ENCODE data around the gene B3GNT8.

The B3GNT8 gene

GRCh38 chr19:41424335-41425173 lies 2.6 kb downstream of the B3GNT8 start:
- Histone ChIP-seq H3K36me3 (ENCODE audit: control insufficient read depth, insufficient read depth, low read length) (peaks cover 42% of the 10 kb centered on the region), H3K9ac (ENCODE audit: low read length) (no peak overlapping the region), H3K4me1 (ENCODE audit: control insufficient read depth, insufficient read depth, low read length) (peaks cover 18% of the 10 kb centered on the region), H3K9me3 (ENCODE audit: control insufficient read depth, insufficient read depth, low read depth, low read length) (no peaks in the 10 kb centered on the region), H3K27ac (ENCODE audit: low read depth, low read length) (no peak overlapping the region), H3K27me3 (ENCODE audit: control insufficient read depth, insufficient read depth, low read length) (no peaks in the 10 kb centered on the region), H3K4me3 (ENCODE audit: low read depth, low read length) (no peak overlapping the region)

- Histone ChIP-seq H3K4me1 (ENCODE audit: control insufficient read depth, insufficient read depth, low read length) (peaks cover 11% of the 10 kb centered on the region), H3K9me3 (ENCODE audit: control insufficient read depth, insufficient read depth, low read depth, low read length) (no peaks in the 10 kb centered on the region), H3K9ac (ENCODE audit: low read length) (no peak overlapping the region), H3K27me3 (ENCODE audit: control insufficient read depth, insufficient read depth, low read length) (no peaks in the 10 kb centered on the region), H3K36me3 (ENCODE audit: control insufficient read depth, insufficient read depth, low read length) (peaks cover 51% of the 10 kb centered on the region), H3K4me3 (ENCODE audit: low read depth, low read length) (no peak overlapping the region), H3K27ac (ENCODE audit: low read depth, low read length) (no peak overlapping the region)
Observed at GRCh38 chr19:41422955-41423354, 4.2 kb downstream of the B3GNT8 start.

GRCh38 chr19:41422456-41422855 lies 4.7 kb downstream of the B3GNT8 start:
- Histone ChIP-seq H3K9me3 (ENCODE audit: control insufficient read depth, insufficient read depth, low read depth, low read length) (no peaks in the 10 kb centered on the region), H3K4me3 (ENCODE audit: low read depth, low read length) (no peak overlapping the region), H3K36me3 (ENCODE audit: control insufficient read depth, insufficient read depth, low read length) (peaks cover 51% of the 10 kb centered on the region), H3K4me1 (ENCODE audit: control insufficient read depth, insufficient read depth, low read length) (peaks cover 7% of the 10 kb centered on the region), H3K27ac (ENCODE audit: low read depth, low read length) (no peak overlapping the region), H3K27me3 (ENCODE audit: control insufficient read depth, insufficient read depth, low read length) (no peaks in the 10 kb centered on the region), H3K9ac (ENCODE audit: low read length) (no peak overlapping the region)

- no peak overlapping the region for H3K27ac ChIP-seq (ENCODE audit: low read depth, low read length)
- H3K4me3 ChIP-seq (ENCODE audit: low read depth, low read length), result no peak overlapping the region
- H3K9ac ChIP-seq (ENCODE audit: low read length), result no peak overlapping the region
- no peaks in the 10 kb centered on the region for H3K27me3 ChIP-seq (ENCODE audit: control insufficient read depth, insufficient read depth, low read length)
- peaks cover 6% of the 10 kb centered on the region for H3K4me1 ChIP-seq (ENCODE audit: control insufficient read depth, insufficient read depth, low read length)
- H3K9me3 ChIP-seq (ENCODE audit: control insufficient read depth, insufficient read depth, low read depth, low read length), result no peaks in the 10 kb centered on the region
- H3K36me3 ChIP-seq (ENCODE audit: control insufficient read depth, insufficient read depth, low read length), result peaks cover 56% of the 10 kb centered on the region
Observed at GRCh38 chr19:41421973-41422372, 5.2 kb downstream of the B3GNT8 start.

GRCh38 chr19:41421314-41421713 lies 5.9 kb downstream of the B3GNT8 start:
- H3K9me3 ChIP-seq (ENCODE audit: control insufficient read depth, insufficient read depth, low read depth, low read length), result no peaks in the 10 kb centered on the region
- H3K27ac ChIP-seq (ENCODE audit: low read depth, low read length), result no peak overlapping the region

GRCh38 chr19:41420101-41420880 lies 6.9 kb downstream of the B3GNT8 start:
- Histone ChIP-seq H3K4me3 (ENCODE audit: low read depth, low read length) (no peak overlapping the region), H3K9ac (ENCODE audit: low read length) (no peak overlapping the region), H3K27me3 (ENCODE audit: control insufficient read depth, insufficient read depth, low read length) (no peaks in the 10 kb centered on the region), H3K36me3 (ENCODE audit: control insufficient read depth, insufficient read depth, low read length) (peaks cover 53% of the 10 kb centered on the region), H3K4me1 (ENCODE audit: control insufficient read depth, insufficient read depth, low read length) (no peaks in the 10 kb centered on the region; the same call in 1 of the 2 replicates), H3K27ac (ENCODE audit: low read depth, low read length) (no peak overlapping the region), H3K9me3 (ENCODE audit: control insufficient read depth, insufficient read depth, low read depth, low read length) (no peaks in the 10 kb centered on the region)

More at GRCh38 chr19:41421314-41421713, 5.9 kb downstream of the B3GNT8 start:
- Histone ChIP-seq H3K4me3 (ENCODE audit: low read depth, low read length) (no peak overlapping the region), H3K36me3 (ENCODE audit: control insufficient read depth, insufficient read depth, low read length) (peaks cover 56% of the 10 kb centered on the region), H3K27me3 (ENCODE audit: control insufficient read depth, insufficient read depth, low read length) (no peaks in the 10 kb centered on the region), H3K4me1 (ENCODE audit: control insufficient read depth, insufficient read depth, low read length) (no peaks in the 10 kb centered on the region; the same call in 1 of the 2 replicates), H3K9ac (ENCODE audit: low read length) (no peak overlapping the region)

- Histone ChIP-seq H3K27ac (ENCODE audit: low read depth, low read length) (no peak overlapping the region), H3K9ac (ENCODE audit: low read length) (no peak overlapping the region), H3K4me3 (ENCODE audit: low read depth, low read length) (no peak overlapping the region), H3K27me3 (ENCODE audit: control insufficient read depth, insufficient read depth, low read length) (no peaks in the 10 kb centered on the region), H3K36me3 (ENCODE audit: control insufficient read depth, insufficient read depth, low read length) (peaks cover 50% of the 10 kb centered on the region), H3K4me1 (ENCODE audit: control insufficient read depth, insufficient read depth, low read length) (no peaks in the 10 kb centered on the region; the same call in 1 of the 2 replicates), H3K9me3 (ENCODE audit: control insufficient read depth, insufficient read depth, low read depth, low read length) (no peaks in the 10 kb centered on the region)
Observed at GRCh38 chr19:41416194-41416674, 10.9 kb downstream of the B3GNT8 start.

GRCh38 chr19:41415154-41415571 lies 12.0 kb downstream of the B3GNT8 start:
- no peak overlapping the region for H3K9ac ChIP-seq (ENCODE audit: low read length)
- no peak overlapping the region for H3K27ac ChIP-seq (ENCODE audit: low read depth, low read length)
- H3K4me3 ChIP-seq (ENCODE audit: low read depth, low read length), result no peak overlapping the region
- H3K9me3 ChIP-seq (ENCODE audit: control insufficient read depth, insufficient read depth, low read depth, low read length), result no peaks in the 10 kb centered on the region
- no peaks in the 10 kb centered on the region for H3K27me3 ChIP-seq (ENCODE audit: control insufficient read depth, insufficient read depth, low read length)
- peaks cover 56% of the 10 kb centered on the region for H3K36me3 ChIP-seq (ENCODE audit: control insufficient read depth, insufficient read depth, low read length)
- no peaks in the 10 kb centered on the region for H3K4me1 ChIP-seq (ENCODE audit: control insufficient read depth, insufficient read depth, low read length)

- H3K27ac ChIP-seq (ENCODE audit: low read depth, low read length), result no peak overlapping the region
- no peak overlapping the region for H3K9ac ChIP-seq (ENCODE audit: low read length)
- no peaks in the 10 kb centered on the region; the same call in 1 of the 2 replicates for H3K4me1 ChIP-seq (ENCODE audit: control insufficient read depth, insufficient read depth, low read length)
- no peaks in the 10 kb centered on the region for H3K27me3 ChIP-seq (ENCODE audit: control insufficient read depth, insufficient read depth, low read length)
- H3K9me3 ChIP-seq (ENCODE audit: control insufficient read depth, insufficient read depth, low read depth, low read length), result no peaks in the 10 kb centered on the region
- H3K36me3 ChIP-seq (ENCODE audit: control insufficient read depth, insufficient read depth, low read length), result peaks cover 52% of the 10 kb centered on the region
- no peak overlapping the region for H3K4me3 ChIP-seq (ENCODE audit: low read depth, low read length)
Observed at GRCh38 chr19:41414461-41414860, 12.7 kb downstream of the B3GNT8 start.

GRCh38 chr19:41413947-41414346 lies 13.2 kb downstream of the B3GNT8 start:
- H3K9ac ChIP-seq (ENCODE audit: low read length), result no peak overlapping the region
- no peak overlapping the region for H3K4me3 ChIP-seq (ENCODE audit: low read depth, low read length)
- H3K27ac ChIP-seq (ENCODE audit: low read depth, low read length), result no peak overlapping the region
- H3K27me3 ChIP-seq (ENCODE audit: control insufficient read depth, insufficient read depth, low read length), result no peaks in the 10 kb centered on the region
- H3K4me1 ChIP-seq (ENCODE audit: control insufficient read depth, insufficient read depth, low read length), result peaks cover 4% of the 10 kb centered on the region; the same call in 1 of the 2 replicates
- H3K36me3 ChIP-seq (ENCODE audit: control insufficient read depth, insufficient read depth, low read length), result peaks cover 47% of the 10 kb centered on the region
- no peaks in the 10 kb centered on the region for H3K9me3 ChIP-seq (ENCODE audit: control insufficient read depth, insufficient read depth, low read depth, low read length)

- peaks cover 44% of the 10 kb centered on the region for H3K36me3 ChIP-seq (ENCODE audit: control insufficient read depth, insufficient read depth, low read length)
- H3K9me3 ChIP-seq (ENCODE audit: control insufficient read depth, insufficient read depth, low read depth, low read length), result no peaks in the 10 kb centered on the region
- H3K9ac ChIP-seq (ENCODE audit: low read length), result no peak overlapping the region
- H3K4me1 ChIP-seq (ENCODE audit: control insufficient read depth, insufficient read depth, low read length), result peaks cover 9% of the 10 kb centered on the region; the same call in 1 of the 2 replicates
- H3K27ac ChIP-seq (ENCODE audit: low read depth, low read length), result no peak overlapping the region
- H3K27me3 ChIP-seq (ENCODE audit: control insufficient read depth, insufficient read depth, low read length), result no peaks in the 10 kb centered on the region
- no peak overlapping the region for H3K4me3 ChIP-seq (ENCODE audit: low read depth, low read length)
Observed at GRCh38 chr19:41412953-41413352, 14.2 kb downstream of the B3GNT8 start.

All from HUES6 (cell line).